ENCODE measurements around the gene CNBP. TPM values are rescaled to one million over a fixed set of nuclear protein-coding genes. Genes with fewer than 3 reads are reported as not detected.
A peak's percentile ranks its signal among the peaks of the same experiment; 100 is the strongest.

CNBP gene
- total and polyA plus RNA-seq, 2 of the 13 experiments (the other 11 are each of a cell fraction or from before 2014, with no cell fraction given), result 282 to 354 TPM

DNA sequence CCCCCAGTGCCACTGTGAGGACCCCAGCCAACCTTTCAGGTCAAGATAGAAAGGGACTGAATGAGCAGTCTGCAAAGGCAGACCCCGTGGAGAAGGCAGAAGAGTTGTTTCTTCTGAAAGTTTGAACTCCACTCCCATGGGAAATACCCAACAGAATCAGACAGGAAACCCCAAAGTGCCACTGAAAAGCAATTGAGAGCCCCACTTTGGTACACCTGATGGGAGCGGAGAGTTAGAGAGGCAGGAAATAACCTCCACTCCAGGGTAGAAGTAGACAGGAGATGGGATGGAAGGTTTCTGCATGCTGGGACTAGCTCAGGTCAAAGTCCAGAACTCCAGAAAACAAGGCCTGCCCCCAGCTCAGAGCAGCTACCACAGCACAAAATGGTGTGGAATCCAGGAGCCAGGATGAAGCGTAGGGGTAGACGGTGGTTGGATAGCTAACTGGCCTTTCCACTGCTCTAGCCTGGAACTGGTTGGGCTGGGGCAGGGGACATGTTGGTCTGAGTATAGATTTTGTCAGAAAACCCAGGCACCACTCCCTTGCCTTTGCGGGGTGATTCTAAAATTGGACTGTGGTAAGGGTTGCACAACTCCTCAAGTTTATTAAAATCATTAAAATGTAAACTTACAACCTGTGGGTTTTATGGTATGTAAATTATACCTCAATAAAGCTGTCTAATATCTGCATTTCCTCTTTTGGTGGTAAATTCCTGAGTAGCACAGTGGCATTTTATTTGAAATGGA is 60.2 kb downstream of the CNBP start (continued):
- no peak for TF ChIP-seq RNF2 (conservative IDR thresholded peaks at IDR 0.05; ENCODE audit: low read depth)
- TF ChIP-seq, protein P1, sequence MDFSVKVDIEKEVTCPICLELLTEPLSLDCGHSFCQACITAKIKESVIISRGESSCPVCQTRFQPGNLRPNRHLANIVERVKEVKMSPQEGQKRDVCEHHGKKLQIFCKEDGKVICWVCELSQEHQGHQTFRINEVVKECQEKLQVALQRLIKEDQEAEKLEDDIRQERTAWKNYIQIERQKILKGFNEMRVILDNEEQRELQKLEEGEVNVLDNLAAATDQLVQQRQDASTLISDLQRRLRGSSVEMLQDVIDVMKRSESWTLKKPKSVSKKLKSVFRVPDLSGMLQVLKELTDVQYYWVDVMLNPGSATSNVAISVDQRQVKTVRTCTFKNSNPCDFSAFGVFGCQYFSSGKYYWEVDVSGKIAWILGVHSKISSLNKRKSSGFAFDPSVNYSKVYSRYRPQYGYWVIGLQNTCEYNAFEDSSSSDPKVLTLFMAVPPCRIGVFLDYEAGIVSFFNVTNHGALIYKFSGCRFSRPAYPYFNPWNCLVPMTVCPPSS (IDR thresholded peaks at IDR 0.05), result no peak
- no peak for TF ChIP-seq ZNF432 (CRISPR knock-in tag; IDR thresholded peaks at IDR 0.05; ENCODE audit: borderline replicate concordance)
- TF ChIP-seq DPF2 (CRISPR knock-in tag; IDR thresholded peaks at IDR 0.05; ENCODE audit: borderline replicate concordance, low read depth), result no peak
- TF ChIP-seq, protein P2, sequence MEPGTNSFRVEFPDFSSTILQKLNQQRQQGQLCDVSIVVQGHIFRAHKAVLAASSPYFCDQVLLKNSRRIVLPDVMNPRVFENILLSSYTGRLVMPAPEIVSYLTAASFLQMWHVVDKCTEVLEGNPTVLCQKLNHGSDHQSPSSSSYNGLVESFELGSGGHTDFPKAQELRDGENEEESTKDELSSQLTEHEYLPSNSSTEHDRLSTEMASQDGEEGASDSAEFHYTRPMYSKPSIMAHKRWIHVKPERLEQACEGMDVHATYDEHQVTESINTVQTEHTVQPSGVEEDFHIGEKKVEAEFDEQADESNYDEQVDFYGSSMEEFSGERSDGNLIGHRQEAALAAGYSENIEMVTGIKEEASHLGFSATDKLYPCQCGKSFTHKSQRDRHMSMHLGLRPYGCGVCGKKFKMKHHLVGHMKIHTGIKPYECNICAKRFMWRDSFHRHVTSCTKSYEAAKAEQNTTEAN (CRISPR knock-in tag; conservative IDR thresholded peaks at IDR 0.05), result no peak
- TF ChIP-seq MBD4 (IDR thresholded peaks at IDR 0.05; ENCODE audit: borderline replicate concordance, low read length), result no peak
- TF ChIP-seq NAIF1 (CRISPR knock-in tag; IDR thresholded peaks at IDR 0.05; ENCODE audit: borderline replicate concordance), result no peak
- no peak for TF ChIP-seq ZNF383 (CRISPR knock-in tag; IDR thresholded peaks at IDR 0.05; ENCODE audit: borderline replicate concordance)
- TF ChIP-seq, protein P3, sequence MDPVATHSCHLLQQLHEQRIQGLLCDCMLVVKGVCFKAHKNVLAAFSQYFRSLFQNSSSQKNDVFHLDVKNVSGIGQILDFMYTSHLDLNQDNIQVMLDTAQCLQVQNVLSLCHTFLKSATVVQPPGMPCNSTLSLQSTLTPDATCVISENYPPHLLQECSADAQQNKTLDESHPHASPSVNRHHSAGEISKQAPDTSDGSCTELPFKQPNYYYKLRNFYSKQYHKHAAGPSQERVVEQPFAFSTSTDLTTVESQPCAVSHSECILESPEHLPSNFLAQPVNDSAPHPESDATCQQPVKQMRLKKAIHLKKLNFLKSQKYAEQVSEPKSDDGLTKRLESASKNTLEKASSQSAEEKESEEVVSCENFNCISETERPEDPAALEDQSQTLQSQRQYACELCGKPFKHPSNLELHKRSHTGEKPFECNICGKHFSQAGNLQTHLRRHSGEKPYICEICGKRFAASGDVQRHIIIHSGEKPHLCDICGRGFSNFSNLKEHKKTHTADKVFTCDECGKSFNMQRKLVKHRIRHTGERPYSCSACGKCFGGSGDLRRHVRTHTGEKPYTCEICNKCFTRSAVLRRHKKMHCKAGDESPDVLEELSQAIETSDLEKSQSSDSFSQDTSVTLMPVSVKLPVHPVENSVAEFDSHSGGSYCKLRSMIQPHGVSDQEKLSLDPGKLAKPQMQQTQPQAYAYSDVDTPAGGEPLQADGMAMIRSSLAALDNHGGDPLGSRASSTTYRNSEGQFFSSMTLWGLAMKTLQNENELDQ (CRISPR knock-in tag; IDR thresholded peaks at IDR 0.05; ENCODE audit: borderline replicate concordance), result no peak
- no peak for TF ChIP-seq TBP (CRISPR knock-in tag; IDR thresholded peaks at IDR 0.05)
- TF ChIP-seq ZNF558 (CRISPR knock-in tag; IDR thresholded peaks at IDR 0.05; ENCODE audit: borderline replicate concordance), result no peak
- TF ChIP-seq IRF2 (CRISPR knock-in tag; IDR thresholded peaks at IDR 0.05), result no peak
- TF ChIP-seq RARG (CRISPR knock-in tag; IDR thresholded peaks at IDR 0.05; ENCODE audit: low read depth), result no peak
- TF ChIP-seq RCOR2 (CRISPR knock-in tag; IDR thresholded peaks at IDR 0.05), result no peak
- TF ChIP-seq, protein P4, sequence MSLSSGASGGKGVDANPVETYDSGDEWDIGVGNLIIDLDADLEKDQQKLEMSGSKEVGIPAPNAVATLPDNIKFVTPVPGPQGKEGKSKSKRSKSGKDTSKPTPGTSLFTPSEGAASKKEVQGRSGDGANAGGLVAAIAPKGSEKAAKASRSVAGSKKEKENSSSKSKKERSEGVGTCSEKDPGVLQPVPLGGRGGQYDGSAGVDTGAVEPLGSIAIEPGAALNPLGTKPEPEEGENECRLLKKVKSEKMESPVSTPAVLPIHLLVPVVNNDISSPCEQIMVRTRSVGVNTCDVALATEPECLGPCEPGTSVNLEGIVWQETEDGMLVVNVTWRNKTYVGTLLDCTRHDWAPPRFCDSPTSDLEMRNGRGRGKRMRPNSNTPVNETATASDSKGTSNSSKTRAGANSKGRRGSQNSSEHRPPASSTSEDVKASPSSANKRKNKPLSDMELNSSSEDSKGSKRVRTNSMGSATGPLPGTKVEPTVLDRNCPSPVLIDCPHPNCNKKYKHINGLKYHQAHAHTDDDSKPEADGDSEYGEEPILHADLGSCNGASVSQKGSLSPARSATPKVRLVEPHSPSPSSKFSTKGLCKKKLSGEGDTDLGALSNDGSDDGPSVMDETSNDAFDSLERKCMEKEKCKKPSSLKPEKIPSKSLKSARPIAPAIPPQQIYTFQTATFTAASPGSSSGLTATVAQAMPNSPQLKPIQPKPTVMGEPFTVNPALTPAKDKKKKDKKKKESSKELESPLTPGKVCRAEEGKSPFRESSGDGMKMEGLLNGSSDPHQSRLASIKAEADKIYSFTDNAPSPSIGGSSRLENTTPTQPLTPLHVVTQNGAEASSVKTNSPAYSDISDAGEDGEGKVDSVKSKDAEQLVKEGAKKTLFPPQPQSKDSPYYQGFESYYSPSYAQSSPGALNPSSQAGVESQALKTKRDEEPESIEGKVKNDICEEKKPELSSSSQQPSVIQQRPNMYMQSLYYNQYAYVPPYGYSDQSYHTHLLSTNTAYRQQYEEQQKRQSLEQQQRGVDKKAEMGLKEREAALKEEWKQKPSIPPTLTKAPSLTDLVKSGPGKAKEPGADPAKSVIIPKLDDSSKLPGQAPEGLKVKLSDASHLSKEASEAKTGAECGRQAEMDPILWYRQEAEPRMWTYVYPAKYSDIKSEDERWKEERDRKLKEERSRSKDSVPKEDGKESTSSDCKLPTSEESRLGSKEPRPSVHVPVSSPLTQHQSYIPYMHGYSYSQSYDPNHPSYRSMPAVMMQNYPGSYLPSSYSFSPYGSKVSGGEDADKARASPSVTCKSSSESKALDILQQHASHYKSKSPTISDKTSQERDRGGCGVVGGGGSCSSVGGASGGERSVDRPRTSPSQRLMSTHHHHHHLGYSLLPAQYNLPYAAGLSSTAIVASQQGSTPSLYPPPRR (CRISPR knock-in tag; IDR thresholded peaks at IDR 0.05; ENCODE audit: borderline replicate concordance), result no peak
- no peak for TF ChIP-seq ATRX (CRISPR knock-in tag; IDR thresholded peaks at IDR 0.05; ENCODE audit: borderline replicate concordance)
- TF ChIP-seq, protein P5, sequence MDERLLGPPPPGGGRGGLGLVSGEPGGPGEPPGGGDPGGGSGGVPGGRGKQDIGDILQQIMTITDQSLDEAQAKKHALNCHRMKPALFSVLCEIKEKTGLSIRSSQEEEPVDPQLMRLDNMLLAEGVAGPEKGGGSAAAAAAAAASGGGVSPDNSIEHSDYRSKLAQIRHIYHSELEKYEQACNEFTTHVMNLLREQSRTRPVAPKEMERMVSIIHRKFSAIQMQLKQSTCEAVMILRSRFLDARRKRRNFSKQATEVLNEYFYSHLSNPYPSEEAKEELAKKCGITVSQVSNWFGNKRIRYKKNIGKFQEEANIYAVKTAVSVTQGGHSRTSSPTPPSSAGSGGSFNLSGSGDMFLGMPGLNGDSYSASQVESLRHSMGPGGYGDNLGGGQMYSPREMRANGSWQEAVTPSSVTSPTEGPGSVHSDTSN (CRISPR knock-in tag; IDR thresholded peaks at IDR 0.05), result no peak
- peak; percentile 74 for TF ChIP-seq ZFY (CRISPR knock-in tag; IDR thresholded peaks at IDR 0.05)
- no peak for TF ChIP-seq HDAC6 (IDR thresholded peaks at IDR 0.05; ENCODE audit: low read depth, low read length)

Data from HepG2 (cell line).